GM19025 (cell line): ENCODE data around the gene SLC25A24.

Experiments used
- ATAC-seq: cut with Tn5 transposase; IDR thresholded peaks from one replicate; pipeline ENCODE4 v1.9.1; 2021; ENCODE audit warnings: mild to moderate bottlenecking, low read depth, moderate library complexity; ENCODE audit not compliant: unreplicated experiment

Gene SLC25A24

DNA sequence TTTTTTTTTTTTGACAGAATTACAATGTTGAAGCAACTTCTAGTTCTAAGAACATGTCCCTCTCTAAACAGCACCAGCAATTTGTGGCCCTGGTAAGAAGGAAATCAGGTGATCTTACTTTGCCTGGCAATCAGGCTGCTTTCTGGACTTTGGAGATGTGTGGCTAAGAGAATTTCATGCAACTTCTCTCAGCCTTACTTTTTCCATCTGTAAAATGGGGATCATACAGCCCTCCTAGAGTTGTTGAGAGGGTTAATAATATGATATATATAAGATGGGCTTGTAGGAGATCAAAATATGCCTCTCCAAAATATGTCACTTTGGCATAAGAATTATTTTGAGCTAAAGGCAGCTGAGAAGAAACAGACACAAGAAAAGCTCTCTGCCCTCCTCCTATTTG lies 92.0 kb downstream of the SLC25A24 start:
- no peak for ATAC-seq

DNA sequence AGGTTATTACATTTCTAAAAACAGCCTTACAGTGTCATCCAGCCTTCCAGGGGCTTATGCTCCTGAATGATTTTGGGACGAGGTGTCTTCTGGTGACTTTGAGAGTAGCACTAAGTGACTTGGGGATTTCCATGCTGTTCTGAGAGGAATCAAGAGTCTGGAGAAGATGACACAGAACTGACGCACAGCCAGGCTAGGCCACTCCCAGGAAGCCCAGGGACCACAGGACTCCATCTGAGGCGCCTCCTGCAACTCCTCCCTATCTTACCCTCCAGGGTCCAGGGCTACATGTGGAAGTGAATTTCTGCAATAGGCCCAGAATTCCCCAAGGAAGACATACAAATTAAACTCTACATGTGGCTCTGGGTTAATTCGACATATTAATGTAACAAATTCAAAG lies 92.5 kb downstream of the SLC25A24 start:
- ATAC-seq: no peak

DNA sequence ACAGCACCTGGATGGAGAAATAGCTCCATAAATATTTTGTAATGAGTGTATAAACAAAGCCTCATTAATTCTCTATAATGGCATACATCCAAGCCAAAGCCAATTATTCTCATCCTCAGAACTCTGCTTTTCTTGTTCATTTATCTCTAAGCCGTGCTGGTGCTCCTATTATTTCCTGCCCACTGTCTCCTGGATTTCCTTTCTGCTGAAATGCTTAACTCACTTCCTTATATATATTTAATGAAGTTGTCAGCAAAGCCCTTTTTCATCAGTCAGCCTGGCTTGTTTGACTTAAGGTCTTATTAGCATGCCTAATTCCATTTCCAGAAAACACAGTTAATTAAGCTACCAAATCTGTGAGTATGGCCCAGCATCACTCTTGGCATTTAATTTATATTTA lies 93.4 kb downstream of the SLC25A24 start:
- no peak for ATAC-seq

DNA sequence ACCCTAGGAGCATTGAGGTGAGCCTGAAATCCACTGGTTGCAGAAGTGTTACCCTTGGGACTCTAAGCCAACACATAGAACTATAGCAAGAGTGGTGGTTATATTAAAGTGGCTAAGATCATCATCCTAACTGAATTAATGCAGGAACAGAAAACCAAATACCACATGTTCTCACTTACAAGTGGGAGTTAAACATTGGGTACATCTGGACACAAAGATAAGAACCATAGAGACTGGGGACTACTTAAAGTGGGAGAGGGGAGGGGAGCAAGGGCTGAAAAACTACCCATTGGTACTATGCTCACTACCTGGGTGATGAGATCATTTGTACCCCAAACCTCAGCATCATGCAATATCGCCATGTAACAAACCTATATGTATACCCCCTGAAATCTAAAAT lies 100.0 kb downstream of the SLC25A24 start:
- no peak for ATAC-seq

DNA sequence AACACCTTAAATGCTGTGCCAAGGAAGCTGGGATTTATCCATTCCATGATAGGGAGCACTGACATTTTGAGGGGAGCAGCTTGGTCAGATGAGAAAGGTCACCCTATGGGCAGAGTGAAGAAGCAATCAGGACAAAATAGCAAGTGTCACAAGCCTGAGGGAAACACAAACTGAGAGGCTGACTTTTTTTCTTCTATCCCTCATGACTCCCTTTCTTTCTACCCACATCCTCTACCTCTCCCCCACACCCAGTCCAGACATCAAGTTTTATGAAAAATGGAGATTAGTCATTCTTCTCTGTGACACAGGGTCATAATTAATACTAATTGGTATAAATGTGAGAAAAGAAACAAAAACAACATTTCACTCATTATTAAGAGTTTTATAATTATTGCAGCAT lies 103.1 kb downstream of the SLC25A24 start:
- no peak for ATAC-seq

DNA sequence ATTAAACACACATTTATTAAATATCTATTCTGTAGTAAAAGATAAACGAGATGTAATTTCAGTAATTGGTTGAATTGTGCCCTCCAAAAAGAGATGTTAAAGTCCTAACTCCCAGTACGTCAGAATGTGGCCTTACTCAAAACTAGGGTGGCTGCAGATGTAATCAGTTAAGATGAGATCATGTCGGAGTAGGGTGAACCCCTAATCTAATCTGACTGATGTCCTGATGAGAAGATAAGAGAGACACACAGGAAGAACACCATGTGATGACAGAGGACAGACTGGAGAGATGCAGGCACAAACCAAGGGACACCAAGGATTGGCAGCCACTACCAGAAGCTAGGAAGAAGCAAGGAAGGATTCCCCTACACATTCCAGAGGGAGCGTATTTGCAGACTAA lies 104.1 kb downstream of the SLC25A24 start:
- ATAC-seq: no peak

DNA sequence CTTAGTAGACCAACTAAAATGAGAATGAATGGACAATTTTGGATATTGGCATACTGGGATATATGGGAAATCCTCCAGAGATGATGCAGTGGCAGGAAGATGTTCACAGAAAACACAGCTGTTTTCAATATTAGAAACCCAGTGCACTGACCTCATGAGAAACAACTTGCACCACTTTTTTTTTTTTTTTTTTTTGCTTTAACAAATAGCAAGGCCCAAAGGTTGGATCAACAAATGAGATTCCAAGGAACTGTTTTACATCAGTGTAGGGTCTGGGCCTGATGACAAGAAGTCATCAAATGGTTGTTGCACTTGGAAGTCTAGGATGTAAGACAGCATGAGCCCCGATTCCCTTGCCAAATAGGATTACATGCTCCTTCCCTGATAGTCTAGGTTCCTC lies 110.7 kb downstream of the SLC25A24 start:
- no peak for ATAC-seq

DNA sequence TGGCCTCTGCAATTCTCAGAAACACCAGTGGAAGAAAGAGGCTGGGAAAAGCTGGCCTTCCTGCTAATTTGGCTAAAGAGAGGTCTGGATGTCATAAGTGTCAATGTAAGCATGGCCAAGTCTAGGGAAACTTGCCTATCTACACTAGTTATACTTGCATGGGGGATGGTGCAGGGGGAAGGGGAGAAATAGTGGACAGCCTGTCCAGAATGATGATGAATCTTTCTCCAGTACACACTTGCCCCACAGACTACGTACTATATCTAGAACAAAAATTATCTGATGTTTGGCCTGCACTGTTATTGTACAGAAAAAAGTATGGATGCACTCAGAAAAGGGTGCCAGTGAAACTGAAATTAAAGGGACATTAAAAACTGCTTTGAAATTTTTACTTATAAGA lies 114.5 kb downstream of the SLC25A24 start:
- ATAC-seq: no peak

DNA sequence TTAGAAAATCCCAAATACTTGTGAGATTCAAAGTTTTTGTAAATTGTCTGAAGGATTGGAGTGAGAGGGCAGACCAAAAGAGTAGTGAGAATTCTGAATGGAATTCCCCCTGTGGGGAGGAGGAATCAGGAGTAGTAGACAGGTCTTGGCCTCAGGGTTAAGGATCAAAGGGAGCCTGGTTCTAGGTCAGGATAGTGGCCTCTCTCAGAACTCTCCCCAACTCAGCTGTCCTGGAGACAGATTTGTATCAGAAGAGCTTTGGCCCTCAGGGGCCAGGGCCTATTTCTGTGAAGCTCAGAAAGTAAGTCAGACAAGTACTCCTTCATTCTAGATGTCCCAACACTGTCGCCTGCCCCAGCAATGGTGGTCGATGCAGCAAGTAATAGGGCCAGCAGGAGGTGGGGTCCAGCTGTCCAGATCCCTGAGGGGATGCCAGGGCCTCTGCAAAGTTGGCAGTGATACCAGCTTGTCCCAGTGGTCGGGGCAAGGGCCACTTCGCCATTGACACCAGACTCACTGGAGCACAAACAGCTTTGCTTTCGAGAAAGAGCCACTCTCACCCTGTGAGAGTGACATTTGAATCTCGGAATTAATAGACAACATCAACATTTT lies 115.2 kb downstream of the SLC25A24 start:
- ATAC-seq: no peak
